Testis (tissue), 3 donors: ENCODE results near the gene RPL32. TPM values are rescaled to one million over a fixed set of nuclear protein-coding genes. Genes with fewer than 3 reads are reported as not detected.

Source experiments
- DNase-seq: peaks from one replicate; pipeline ENCODE4 v3.0.0-alpha.2; 2019
- H3K27ac ChIP-seq, 2 donors: fragments of 200-600 bp; sonication (generic); one replicate each; pipeline ENCODE4 v1.5.1; 2019
- H3K27me3 ChIP-seq: fragments of 200-600 bp; sonication (generic); one replicate; pipeline ENCODE4 v1.5.1; 2019
- H3K36me3 ChIP-seq: fragments of 200-600 bp; sonication (generic); one replicate; pipeline ENCODE4 v1.5.1; 2017; ENCODE audit warnings: low read depth; ENCODE audit errors: missing control alignments
- H3K4me1 ChIP-seq: fragments of 200-600 bp; sonication (generic); one replicate; pipeline ENCODE4 v1.5.1; 2019
- H3K4me3 ChIP-seq, 2 donors: fragments of 200-600 bp; sonication (generic); one replicate each; pipeline ENCODE4 v1.5.1; 2017 to 2019
- H3K9me3 ChIP-seq: fragments of 200-600 bp; sonication (generic); one replicate; pipeline ENCODE4 v1.5.1; 2017
- POLR2A ChIP-seq: fragments of 450-650 bp; IDR thresholded peaks from one replicate; pipeline ENCODE4 v1.6.1; 2017; ENCODE audit warnings: antibody characterized with exemption, mild to moderate bottlenecking, moderate library complexity
- WGBS, 2 donors: methylation state at CpG; one replicate each; pipeline ENCODE4 v1.1.5; 2018; 5-methylcytosine and 5-hydroxymethylcytosine counted together
- intact Hi-C: fragments of 100-400 bp; cut with DNase I; formaldehyde crosslinking; loops from one replicate; pipeline ENCODE4 v1.15.1; 2023; ENCODE audit warnings: low total_unique reads
- polyA plus RNA-seq: library from polyadenylated mRNA; stranded (reverse); fragments of 350-450 nt; fragmentation: Illumina TruSeq; extraction: RNeasy Lipid Tissue Mini Kit (QIAGEN cat#74804); gene quantifications from one replicate; pipeline ENCODE4 v1.2.3, GENCODE V29; 2014; ENCODE audit warnings: low read depth, low replicate concordance; ENCODE audit not compliant: insufficient read depth
- total RNA-seq, 2 donors: library from RNA; depleted of rRNA; stranded (reverse); fragments of >200 nt; gene quantifications; one replicate each; pipeline ENCODE4 v1.2.3, GENCODE V29; 2016
- TF ChIP-seq, protein P1 (sequence below), 3 experiments: fragments of 450-650 bp in 2 of 3; fragments of 200-600 bp in 1 of 3; sonication (generic) in 1 of 3; IDR thresholded peaks; one replicate each; pipeline ENCODE4 v1.5.1; 2016 to 2019; ENCODE audit warnings: antibody characterized with exemption in 3 of 3, mild to moderate bottlenecking in 2 of 3, moderate library complexity in 1 of 3

RPL32 gene
- total and polyA plus RNA-seq, 3 donors from 2014 or later = 435 to 1,578 (median 713) TPM

GRCh38 chr3:12818773-12819172, 22.6 kb downstream of the RPL32 start:
- no peaks in the 10 kb centered on the region for H3K36me3 ChIP-seq
- intact Hi-C loops = no loop called here
- WGBS, 2 donors = 58 to 74% methylated on average over 5 of the region's 5 CpGs

GRCh38 chr3:12818273-12818672, 23.1 kb downstream of the RPL32 start:
- WGBS, 2 donors = 87 to 88% methylated on average over 8 of the region's 8 CpGs
- Histone ChIP-seq H3K27me3 (no peaks in the 10 kb centered on the region), H3K4me1 (no peaks in the 10 kb centered on the region), H3K27ac (no peak overlapping the region), H3K4me3 (no peak overlapping the region), H3K9me3 (no peaks in the 10 kb centered on the region), H3K36me3 (no peaks in the 10 kb centered on the region)
- DNase-seq = no peak
- TF ChIP-seq, protein P1, sequence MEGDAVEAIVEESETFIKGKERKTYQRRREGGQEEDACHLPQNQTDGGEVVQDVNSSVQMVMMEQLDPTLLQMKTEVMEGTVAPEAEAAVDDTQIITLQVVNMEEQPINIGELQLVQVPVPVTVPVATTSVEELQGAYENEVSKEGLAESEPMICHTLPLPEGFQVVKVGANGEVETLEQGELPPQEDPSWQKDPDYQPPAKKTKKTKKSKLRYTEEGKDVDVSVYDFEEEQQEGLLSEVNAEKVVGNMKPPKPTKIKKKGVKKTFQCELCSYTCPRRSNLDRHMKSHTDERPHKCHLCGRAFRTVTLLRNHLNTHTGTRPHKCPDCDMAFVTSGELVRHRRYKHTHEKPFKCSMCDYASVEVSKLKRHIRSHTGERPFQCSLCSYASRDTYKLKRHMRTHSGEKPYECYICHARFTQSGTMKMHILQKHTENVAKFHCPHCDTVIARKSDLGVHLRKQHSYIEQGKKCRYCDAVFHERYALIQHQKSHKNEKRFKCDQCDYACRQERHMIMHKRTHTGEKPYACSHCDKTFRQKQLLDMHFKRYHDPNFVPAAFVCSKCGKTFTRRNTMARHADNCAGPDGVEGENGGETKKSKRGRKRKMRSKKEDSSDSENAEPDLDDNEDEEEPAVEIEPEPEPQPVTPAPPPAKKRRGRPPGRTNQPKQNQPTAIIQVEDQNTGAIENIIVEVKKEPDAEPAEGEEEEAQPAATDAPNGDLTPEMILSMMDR (IDR thresholded peaks at IDR 0.05) = no peak
- intact Hi-C loops = no loop called here

More at GRCh38 chr3:12818773-12819172, 22.6 kb downstream of the RPL32 start:
- DNase-seq = no peak
- TF ChIP-seq, protein P1 (IDR thresholded peaks at IDR 0.05) = no peak
- no peak for TF ChIP-seq POLR2A
- H3K4me1 ChIP-seq = no peaks in the 10 kb centered on the region
- no peaks in the 10 kb centered on the region for H3K27me3 ChIP-seq
- H3K4me3 ChIP-seq = no peak overlapping the region
- H3K9me3 ChIP-seq = no peaks in the 10 kb centered on the region
- H3K27ac ChIP-seq = no peak overlapping the region

DNA sequence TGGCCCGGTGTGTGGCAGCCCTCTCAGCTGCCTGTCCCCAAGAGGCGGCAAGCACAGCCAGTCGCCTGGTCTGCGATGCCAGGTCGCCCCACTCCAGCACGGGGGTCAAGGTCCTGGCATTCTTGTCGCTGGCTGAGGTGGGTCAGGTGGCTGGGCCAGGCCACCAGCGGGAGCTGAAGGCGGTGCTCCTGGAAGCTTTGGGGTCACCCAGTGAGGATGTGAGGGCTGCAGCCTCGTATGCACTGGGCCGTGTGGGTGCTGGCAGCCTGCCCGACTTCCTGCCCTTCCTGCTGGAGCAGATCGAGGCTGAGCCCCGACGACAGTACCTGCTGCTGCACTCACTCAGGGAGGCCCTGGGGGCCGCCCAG, 24.0 kb downstream of the RPL32 start:
- DNase-seq = no peak
- Histone ChIP-seq H3K4me1 (no peaks in the 10 kb centered on the region), H3K27me3 (no peaks in the 10 kb centered on the region), H3K9me3 (no peaks in the 10 kb centered on the region), H3K4me3 (no peak overlapping the region), H3K36me3 (no peaks in the 10 kb centered on the region), H3K27ac (no peak overlapping the region)
- TF ChIP-seq, protein P1 (IDR thresholded peaks at IDR 0.05) = no peak
- no peak for TF ChIP-seq POLR2A
- WGBS, 2 donors = 73% methylated on average over 14 of the region's 16 CpGs; no CpG with 5 or more reads in 1 of the 2 donors
- intact Hi-C loops = no loop called here

DNA sequence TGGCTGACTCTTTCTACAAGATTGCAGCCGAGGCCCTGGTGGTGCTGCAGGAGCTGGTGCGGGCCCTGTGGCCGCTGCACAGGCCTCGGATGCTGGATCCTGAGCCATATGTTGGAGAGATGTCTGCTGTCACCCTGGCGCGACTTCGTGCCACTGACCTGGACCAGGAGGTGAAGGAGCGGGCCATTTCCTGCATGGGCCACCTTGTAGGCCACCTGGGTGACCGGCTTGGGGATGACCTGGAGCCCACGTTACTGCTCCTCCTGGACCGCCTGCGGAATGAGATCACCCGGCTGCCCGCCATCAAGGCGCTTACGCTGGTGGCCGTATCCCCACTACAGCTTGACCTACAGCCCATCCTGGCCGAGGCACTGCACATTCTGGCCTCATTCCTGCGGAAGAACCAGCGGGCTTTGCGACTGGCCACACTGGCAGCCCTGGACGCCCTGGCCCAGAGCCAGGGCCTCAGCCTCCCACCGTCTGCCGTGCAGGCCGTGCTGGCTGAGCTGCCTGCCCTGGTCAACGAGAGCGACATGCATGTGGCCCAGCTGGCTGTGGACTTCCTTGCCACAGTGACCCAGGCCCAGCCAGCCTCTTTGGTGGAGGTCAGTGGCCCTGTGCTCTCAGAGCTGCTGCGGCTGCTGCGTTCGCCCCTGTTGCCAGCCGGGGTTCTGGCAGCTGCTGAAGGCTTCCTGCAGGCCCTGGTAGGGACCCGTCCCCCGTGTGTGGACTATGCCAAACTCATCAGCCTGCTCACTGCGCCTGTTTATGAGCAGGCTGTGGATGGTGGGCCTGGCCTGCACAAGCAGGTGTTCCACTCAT, 24.6 kb downstream of the RPL32 start:
- H3K27me3 ChIP-seq = no peaks in the 10 kb centered on the region
- TF ChIP-seq POLR2A = no peak
- TF ChIP-seq, protein P1 (IDR thresholded peaks at IDR 0.05) = no peak
- intact Hi-C loops = no loop called here
- no peaks in the 10 kb centered on the region for H3K4me1 ChIP-seq
- no peaks in the 10 kb centered on the region for H3K9me3 ChIP-seq
- no peak overlapping the region for H3K4me3 ChIP-seq
- WGBS, 2 donors = 93 to 100% methylated on average over 8 to 24 of the region's 34 CpGs
- H3K36me3 ChIP-seq = no peaks in the 10 kb centered on the region
- H3K27ac ChIP-seq = no peak overlapping the region
- no peak for DNase-seq

GRCh38 chr3:12815719-12816118, 25.6 kb downstream of the RPL32 start:
- WGBS, 2 donors = 55% methylated on average over 9 of the region's 9 CpGs; no CpG with 5 or more reads in 1 of the 2 donors
- no peaks in the 10 kb centered on the region for H3K36me3 ChIP-seq

More at GRCh38 chr3:12815719-12816118, 25.6 kb downstream of the RPL32 start:
- TF ChIP-seq, protein P1 (IDR thresholded peaks at IDR 0.05) = peak in 1 of 3 experiments; percentile 5
- no peak for TF ChIP-seq POLR2A
- Histone ChIP-seq H3K4me3 (no peak overlapping the region), H3K27me3 (no peaks in the 10 kb centered on the region), H3K9me3 (no peaks in the 10 kb centered on the region), H3K27ac (no peak overlapping the region), H3K4me1 (peaks cover 1% of the 10 kb centered on the region)
- intact Hi-C loops = no loop called here
- DNase-seq = no peak
